GM19043 (cell line): ENCODE data around the gene KCNK18.
"Not testable (repeated sequence)": the region's sequence is repeated elsewhere in the genome, so short reads cannot be mapped to it uniquely, and the experiment has no call there.

Experiments used
- ATAC-seq: cut with Tn5 transposase; IDR thresholded peaks from one replicate; pipeline ENCODE4 v1.9.1; 2021; ENCODE audit warnings: low read depth; ENCODE audit not compliant: unreplicated experiment

The KCNK18 gene

DNA sequence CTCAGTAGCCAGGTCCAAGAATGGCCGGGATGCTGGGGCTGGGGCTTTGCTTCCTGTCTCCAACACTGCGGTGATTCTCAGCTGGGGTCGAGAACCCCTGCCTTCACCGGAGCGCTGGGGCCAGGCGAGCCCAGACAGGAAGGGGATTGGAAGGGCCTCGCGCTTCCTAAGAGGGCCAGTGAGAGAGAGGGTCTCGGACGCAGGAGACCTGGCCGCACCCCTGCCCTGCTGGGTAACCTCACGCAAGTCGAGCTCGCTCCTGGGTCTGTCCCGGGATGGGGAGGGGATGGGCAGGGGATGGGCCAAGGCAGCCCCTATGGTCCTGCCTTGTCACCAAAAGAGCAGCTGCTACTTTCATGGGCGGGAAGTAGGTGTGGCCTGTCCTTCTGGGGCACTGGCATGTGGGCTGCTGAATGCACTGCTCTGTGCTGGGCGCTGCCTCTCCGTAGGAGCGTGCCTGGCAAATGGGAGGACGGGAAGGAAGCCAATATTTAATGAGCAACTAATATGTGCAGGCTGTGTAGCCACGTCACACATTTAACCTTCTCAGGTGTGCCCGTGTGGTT lies 20.0 kb downstream of the KCNK18 start:
- ATAC-seq = peak; percentile 38

DNA sequence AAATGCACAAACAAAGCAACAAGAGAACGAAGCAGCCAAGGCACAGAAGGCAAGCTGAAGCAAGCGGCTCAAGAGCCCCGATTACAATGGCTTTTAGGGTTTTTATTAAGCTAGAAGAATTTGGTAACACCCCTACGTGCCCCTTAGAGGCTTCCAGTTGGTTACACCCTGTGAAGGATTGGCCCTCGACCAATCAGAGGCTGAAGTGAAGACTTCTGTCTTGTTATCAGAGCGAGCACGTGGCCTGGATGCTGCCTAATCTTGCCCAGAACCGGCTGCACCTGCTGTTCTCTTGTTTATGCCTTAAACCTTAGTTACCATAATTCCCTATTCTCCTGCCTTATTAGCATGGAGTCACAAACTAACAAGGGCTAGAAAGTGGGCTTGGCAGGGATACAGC lies 21.4 kb downstream of the KCNK18 start:
- no peak for ATAC-seq

DNA sequence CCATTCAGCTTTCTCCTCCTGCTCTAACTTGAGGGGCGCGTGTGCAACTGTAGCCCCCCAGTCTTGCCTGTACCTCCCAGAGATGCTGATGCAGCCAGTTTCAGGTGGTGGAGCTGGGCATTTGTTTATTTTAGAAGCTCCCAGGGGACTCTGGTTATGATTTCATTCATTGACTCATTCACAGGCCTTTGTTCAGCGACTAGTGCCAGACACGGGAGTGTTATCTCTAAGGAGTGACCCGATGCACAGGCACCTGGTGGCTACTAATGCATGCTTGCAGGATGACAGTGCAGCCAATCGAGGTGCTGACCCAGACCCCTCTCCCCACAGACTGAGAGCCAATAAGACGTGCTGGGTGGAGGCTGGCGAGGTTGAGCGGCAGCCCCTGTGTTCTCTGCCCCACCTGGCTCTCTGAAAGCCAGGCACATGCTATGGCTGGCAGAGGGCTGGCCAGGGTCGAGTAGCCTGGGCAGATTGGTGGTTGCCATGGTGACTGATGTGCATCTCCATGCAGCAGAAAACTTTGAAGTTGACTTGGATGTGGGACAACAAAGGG lies 23.9 kb downstream of the KCNK18 start:
- no peak for ATAC-seq

DNA sequence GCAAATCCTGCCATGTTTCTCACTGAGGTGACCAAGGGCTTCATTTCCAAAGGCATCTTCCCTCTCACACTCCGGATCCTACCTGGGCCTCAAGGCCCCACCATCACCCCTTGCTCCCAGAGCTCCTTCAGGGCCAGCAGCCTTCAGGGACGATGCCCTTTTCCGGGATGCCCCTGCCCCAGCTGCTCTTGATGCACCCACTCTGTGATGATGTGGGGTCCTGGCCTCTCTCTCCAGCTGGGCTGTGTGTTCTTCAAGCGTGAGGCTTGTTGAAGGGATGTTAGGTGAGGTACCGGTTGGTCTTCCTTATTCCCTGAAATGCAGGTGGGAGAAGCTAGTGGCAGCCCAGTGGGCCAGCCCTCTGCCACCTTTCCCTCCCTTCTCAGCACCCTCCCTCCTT lies 25.3 kb downstream of the KCNK18 start:
- no peak for ATAC-seq

DNA sequence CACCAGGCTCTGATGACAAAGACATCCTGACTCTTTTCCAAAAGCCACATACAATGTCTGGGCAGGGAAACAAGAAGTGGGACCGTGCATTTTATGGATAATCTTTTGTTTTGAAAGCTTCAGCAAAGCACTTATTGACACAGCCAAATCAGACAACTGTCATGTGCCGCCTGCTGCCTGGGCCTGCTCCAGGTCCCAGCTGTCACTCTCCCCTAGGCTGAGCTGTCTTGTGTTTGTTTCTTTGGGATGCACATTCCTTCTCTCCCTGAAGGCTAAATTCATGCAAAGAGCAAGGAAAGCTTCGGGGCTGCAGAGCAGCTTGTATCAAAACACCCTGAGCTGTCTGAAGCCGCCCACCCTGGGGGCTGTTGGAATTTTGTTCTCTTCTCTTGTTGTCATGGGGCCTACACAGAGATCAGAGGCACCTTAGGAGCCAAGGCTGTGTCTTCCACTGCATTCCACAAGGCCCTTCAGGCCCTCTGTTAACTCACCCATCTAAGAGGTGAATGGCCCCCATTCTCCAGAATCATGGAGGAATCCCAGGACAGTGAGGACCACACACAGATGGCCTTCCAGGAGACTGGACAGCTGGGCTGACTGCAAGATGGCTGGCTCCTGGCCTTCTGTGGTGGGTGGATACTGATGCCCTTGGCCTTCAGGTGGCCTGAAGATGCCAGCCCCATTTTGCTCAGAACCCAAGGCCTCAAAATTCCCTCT lies 25.8 kb downstream of the KCNK18 start:
- no peak for ATAC-seq

DNA sequence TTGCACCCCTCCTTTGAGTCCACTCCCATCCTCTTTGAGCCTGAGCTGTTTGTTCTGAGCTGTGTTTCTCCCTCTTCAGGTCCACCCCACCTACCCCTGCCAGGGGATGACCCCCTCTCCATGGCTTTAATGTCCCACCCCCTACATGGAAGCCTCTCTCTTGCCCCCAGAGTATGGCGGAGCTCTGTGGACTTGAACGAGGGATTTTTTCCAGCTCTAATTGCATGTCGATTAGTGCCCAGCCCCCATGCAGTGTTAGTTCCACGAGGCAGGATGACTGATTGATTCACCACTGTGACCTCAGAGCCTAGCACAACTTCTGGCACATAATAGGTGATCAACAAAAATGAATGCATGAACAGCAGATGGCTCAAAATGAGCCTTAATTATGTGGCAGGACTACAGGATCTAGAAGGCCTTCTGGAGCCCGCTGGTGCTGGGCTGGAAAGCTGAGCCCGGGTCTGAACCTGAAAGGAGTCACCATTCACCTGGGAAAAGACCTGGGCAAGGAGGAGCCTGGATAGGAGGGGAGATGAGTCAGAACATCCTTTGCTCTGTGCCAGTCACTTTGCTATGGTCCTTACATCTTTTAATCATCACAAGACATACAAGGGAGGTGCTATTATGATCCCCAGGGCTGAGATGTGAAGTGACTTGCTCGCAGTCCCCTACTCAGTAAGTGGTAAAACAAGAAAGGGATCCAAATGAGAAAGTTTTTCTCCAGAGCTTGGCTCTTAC lies 26.6 kb downstream of the KCNK18 start:
- ATAC-seq = no peak

DNA sequence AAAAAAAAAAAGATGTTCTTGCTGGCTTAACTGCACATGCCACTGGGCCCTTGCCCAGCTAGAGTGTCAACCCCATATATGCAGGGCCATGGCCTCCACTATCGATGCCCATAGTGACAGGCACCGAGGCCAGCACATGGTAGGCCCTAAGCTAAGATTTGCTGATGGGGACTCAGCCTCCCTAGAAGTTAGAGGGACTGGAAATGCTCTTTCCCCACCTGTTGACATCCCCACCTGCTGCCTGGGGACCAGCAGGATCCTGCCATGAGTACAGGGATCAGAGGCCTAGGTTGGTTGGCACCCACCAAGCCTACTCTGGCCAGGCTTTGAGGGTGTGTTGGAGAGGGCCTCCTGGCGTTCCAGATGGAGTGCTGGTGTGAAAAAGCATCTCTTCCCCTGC lies 27.6 kb downstream of the KCNK18 start:
- no peak for ATAC-seq

DNA sequence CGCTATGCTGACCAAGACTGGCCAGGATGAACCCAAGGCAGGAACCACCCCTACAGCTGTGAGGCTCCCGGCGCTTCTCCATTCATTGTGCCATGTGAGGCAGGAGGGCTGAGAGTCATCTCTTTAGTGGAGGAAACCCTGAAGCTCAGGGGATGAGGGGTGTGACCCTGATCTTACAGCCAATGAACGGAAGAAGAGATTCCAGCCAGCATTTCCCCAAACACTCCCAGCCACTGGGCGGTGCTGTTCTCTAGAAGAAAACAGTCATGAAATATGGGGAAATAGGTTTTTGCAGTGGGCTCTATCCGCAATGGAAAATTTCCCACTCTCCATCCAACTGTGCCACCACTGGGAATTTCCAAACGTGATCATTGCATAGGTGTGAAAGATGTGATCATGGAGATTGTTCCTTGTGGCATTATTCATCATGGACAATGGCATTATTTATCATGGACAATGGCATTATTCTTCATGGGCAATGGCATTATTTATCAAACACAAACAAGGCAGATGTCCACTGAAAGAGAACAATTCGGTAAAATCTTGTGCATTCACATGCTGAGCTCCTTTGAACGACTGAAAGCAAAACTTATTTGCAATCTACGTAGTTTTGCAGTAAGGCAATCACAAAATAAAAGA lies 29.6 kb downstream of the KCNK18 start:
- peak; percentile 64 for ATAC-seq

DNA sequence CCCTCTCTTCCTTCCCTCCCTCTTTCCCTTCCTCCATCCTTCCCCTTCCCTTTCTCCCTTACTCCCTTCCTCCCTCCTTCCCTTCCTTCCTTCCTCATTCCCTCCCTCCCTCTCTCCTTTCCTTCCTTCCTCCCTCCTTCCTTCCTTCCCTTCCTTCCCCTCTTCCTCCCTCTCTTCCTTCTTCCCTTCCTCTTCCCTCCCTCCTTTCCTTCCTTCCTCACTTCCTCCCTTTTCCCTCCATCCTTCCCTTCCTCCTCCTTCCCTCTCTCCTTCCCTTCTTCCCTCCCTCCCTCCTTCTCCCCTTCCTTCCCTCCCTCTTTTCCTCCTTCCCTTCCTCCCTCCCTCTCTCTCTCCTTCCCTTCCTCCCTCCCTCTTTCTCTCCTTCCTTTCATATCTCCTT lies 30.9 kb downstream of the KCNK18 start:
- no peak for ATAC-seq

DNA sequence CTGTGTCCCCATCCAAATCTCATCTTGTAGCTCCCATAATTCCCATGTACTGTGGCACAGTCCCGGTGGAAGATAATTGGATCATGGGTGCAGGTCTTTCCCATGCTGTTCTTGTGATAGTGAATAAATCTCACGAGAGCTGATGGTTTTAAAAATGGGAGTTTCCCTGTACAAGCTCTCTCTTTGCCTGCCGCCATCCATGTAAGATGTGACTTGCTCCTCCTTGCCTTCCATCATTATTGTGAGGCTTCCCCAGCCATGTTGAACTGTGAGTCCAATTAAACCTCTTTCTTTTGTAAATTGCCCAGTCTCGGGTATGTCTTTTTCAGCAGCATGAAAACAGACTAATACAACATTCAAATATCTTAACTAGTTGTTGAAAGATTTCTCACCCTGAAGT lies 32.8 kb downstream of the KCNK18 start:
- not testable (repeated sequence) for ATAC-seq

DNA sequence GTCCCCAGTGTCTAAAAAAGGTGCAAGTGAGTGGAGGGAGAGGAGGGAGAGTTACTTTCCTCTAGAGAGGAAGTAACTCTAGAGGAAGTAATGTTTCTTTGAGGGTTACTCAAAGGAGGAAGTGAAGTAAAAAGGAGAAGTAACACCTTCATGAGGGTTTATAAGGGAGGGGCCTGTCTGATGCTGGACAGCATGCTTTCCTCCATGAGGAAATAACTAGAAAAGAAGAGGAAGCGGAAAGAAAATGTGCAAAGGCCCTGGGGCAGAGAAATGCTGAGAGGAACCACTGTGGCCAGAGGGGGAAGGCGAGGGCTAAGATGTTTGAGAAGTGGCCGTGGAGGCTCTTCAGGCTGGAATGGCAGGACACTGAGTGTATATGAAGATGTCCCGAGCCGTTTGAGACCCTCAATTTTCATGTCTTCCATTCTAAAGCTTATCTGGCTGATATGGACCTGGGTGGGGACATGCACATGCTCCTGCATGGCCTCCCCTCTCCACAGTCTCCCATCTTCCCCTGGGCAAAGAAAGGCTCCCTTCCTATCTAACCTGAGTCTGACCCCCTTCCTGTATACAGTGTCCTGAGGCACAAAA lies 40.2 kb downstream of the KCNK18 start:
- no peak for ATAC-seq

DNA sequence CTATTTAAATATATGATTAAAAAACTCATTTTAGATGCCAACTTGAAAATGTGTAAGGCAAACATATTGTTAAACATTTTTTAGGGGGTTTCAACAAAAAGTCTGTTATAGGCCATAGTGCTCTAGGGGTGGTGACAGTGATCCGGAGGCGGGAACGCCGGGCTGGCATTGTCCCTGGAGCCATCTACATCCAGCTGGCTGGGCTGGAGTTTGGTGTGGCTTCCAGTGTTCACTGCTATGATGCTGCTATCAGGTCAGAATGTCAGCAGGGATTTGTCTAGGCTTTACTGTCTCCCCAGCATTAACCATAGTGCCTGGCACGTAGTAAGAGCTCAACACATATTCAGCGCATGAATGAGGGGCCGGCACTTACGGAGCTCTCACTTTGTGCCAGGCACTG lies 41.8 kb downstream of the KCNK18 start:
- no peak for ATAC-seq

DNA sequence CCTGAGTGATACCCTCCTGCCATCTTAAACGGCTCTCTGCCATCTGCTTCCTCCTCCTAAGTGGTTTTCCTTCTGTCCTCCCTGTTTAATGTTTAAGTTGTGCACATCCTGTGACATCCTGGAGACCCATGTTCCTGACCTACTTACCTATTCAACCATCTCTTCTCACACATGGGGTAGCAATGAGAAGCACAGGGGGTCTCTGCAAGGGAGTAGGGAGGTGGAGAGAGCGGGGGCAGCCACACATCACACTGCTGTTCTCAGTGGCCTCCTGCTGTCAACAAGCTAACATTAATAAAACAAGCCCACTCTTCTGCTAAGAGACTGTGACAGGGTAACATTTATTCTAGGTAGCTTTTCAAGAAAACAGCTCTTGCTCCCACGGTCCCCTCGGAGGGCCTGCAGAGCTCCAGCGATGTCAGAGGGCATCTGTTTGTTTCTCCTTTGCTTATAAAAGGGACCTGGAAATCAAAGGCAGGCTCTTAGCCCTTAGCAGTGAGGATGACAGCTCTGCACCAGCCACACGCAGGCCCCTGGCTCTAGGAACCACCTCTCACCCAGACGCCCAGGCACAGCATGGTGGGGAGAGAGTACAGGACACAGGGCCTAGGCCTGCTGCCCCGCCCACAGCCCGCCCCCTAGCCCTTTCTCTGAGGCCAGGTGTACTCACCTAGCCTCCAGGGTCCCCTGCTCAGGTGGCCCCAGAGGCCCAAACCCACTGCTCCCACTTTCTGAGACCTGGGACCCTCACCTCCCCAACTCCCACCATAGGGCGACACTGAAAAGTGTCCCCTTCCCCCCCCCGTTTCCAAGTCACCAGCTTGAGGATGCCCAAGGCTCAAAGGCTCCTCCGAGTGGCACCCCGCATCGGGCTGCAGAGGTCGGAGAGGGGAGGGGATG lies 42.7 kb downstream of the KCNK18 start:
- ATAC-seq = no peak

DNA sequence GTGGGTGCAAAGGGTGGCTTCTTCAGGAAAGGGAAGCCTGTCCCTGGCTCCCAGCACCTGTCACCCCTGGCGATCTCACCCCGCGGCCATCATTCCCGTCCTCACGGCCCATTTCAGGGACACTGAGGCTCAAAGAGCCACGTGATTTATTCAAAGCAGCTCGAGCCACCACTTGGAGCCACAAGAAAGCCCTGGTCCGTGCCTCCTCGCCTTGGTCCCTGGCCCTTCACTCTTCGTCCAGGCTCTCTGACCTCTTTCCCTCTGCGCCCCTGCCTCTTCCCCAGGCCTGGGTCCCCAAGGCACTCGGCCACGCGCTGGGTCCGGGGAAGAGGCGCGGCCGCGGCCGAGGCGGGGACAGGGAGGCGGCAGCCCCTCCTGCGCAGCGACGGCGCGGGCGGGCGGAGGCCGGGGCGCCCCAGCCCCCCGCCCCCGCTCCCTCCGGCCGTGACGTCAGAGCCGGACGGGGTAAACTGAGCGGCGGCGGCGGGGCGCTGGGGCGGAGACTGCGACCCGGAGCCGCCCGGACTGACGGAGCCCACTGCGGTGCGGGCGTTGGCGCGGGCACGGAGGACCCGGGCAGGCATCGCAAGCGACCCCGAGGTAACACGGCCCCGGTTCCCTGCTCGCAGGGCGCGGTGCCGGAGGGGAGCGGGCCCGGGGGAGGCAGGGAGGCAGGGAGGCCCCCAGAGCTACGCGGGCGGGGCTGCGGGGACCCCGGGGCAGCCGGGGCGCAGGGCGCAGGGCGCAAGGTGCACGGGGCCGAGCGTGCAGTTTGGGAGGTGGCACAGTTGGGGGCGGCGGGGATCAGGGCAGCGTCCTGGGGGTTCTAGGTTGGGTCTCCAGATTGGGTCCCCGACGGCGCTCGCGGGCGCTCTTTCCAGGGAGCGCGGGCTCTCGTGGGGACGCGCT lies 43.6 kb downstream of the KCNK18 start, which contains the start of gene SLC18A2:
TSS of gene SLC18A2 (plus strand) at position 494 of the 909 bp plus-strand sequence. CDS start 580 bp downstream, outside the sequence.
- ATAC-seq = no peak

DNA sequence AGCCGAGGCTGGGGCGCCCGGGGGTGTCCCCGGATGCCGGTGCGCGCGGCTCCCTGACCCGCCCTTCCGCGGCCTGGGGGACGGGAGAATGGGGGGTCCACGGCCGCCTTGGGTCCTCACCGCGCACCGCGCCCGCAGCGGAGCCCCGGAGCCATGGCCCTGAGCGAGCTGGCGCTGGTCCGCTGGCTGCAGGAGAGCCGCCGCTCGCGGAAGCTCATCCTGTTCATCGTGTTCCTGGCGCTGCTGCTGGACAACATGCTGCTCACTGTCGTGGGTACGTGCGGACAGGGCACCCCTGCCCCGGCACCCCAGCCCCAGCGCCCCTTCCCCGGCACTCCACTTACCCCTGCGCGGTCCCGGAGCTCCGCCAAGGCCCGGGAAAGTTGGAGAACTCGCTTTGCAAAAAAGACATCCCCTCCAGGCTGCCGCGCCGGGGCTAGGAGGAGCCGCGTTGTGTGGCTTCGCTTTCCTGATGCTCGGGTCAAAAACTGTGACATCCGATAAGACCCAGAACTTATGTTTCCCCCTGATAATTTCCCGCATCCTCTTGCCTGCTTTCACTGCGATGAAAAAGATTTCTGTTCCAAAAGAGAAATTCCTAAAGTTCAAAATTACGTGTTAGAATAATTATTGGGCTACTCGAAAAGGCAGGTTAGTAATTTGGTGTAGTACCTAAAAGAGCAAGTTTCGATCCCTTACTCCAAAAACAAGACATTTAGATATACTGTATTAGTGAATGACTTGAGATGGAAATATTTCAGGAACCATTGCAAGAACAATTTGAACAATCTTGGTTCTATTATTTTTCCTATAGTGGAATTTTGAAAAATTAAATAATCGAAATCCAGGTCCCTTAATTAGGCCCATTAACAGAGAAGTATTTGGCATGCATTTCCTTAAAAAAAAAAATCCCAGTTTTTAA lies 44.5 kb downstream of the KCNK18 start:
- no peak for ATAC-seq

DNA sequence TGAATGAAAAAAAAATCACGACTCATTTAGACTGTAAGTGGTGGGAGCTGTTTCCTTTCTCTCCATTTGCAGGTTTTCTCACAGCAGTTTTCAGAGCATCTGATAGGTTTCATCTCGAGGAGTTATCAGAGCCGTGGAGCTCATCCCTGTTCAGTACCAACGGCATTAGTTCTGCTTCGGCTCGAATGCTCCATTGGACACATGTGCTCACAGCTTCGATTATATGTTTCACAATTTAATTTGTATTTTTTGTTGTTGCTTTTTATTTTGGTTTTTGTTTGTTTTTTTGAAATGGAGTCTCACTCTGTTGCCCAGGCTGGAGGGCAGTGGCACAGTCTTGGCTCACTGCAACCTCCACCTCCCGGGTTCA lies 45.2 kb downstream of the KCNK18 start:
- no peak for ATAC-seq

DNA sequence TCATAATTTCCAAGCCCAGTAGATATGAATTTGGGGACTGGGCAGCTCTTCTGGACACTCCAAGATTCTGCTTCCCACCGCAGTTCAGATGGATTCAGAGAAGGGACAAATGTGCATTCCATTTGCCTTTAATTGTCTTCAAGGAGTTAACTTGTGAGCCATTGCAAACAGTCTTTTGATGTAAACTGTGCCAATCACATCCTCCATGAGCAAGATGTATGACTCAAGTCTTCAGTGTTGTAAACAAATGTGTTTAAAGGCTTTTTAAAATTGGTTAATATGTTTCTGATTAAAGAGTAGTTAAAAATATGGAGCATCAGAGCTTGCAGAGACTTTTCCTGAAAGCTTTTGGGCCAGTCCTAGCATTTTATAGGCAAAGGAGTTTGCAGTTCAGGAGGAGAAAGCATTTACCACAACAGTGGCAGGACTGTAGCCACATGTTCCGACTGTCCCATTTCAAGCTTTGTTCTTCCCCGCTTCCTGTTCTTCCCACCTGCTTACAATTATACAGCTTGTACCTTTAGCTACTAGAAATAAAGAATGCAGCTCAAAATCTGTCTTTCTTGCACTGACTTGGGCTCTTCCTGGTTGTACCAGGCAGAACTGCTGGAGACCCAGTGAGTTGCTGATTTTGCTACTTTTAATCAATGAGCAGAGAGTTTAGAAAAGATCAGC lies 49.8 kb downstream of the KCNK18 start:
- no peak for ATAC-seq
